Sciatic nerve (tissue), 2 donors: ENCODE results near the gene PPIL1. TPM values are rescaled to one million over a fixed set of nuclear protein-coding genes. Genes with fewer than 3 reads are reported as not detected.
"Not testable (repeated sequence)": the region's sequence is repeated elsewhere in the genome, so short reads cannot be mapped to it uniquely, and the experiment has no call there.

Experiments
- ATAC-seq: fragments of 200-7000 bp; cut with Tn5 transposase; one replicate; pipeline ENCODE4 v1.9.1; 2020; ENCODE audit warnings: mild to moderate bottlenecking, moderate library complexity
- DNase-seq: peaks from one replicate; pipeline ENCODE4 v3.0.0-alpha.2; 2020; ENCODE audit warnings: low spot score
- intact Hi-C: fragments of 100-400 bp; cut with DNase I; formaldehyde crosslinking; loops from one replicate; pipeline ENCODE4 v1.14.2; 2022
- total RNA-seq: library from RNA; stranded (reverse); fragmentation: NEBNext Ultra II Directional; extraction: Animal tissue kit (Norgen Biotek cat#: 25700); gene quantifications from one replicate; pipeline ENCODE4 v1.2.1, GENCODE V29; 2021
- donor health status: DM: no; HTN: no; CAD: no.
- donor health status: DM: no; HTN: no; CAD: no.

Gene PPIL1
- total RNA-seq, 1 donor from 2014 or later, result 12.7 TPM

- intact Hi-C loops, result no loop called here
- ATAC-seq (no peak), DNase-seq (no peak)
These were observed 50.4 kb downstream of the PPIL1 start for GRCh38 chr6:36824253-36824652.

- ATAC-seq, result no peak
- intact Hi-C loops, result no loop called here
- DNase-seq, result no peak
These were observed 51.0 kb downstream of the PPIL1 start for GRCh38 chr6:36823421-36824096.

- intact Hi-C loops, result no loop called here
- DNase-seq, result no peak
- peak; percentile 15 for ATAC-seq
These were observed 51.9 kb downstream of the PPIL1 start for GRCh38 chr6:36822506-36823269.

GRCh38 chr6:36821581-36822335 lies 52.8 kb downstream of the PPIL1 start:
- DNase-seq (no peak), ATAC-seq (no peak)
- intact Hi-C loops, result no loop called here

GRCh38 chr6:36820700-36821580 lies 53.7 kb downstream of the PPIL1 start:
- intact Hi-C loops, result no loop called here
- DNase-seq (no peak), ATAC-seq (no peak)

- intact Hi-C loops, result no loop called here
- no peak for DNase-seq
- peak; percentile 47 for ATAC-seq
These were observed 55.8 kb downstream of the PPIL1 start for GRCh38 chr6:36818756-36819155.

GRCh38 chr6:36817847-36818246 lies 56.8 kb downstream of the PPIL1 start:
- intact Hi-C loops, result no loop called here
- DNase-seq, result no peak
- ATAC-seq, result no peak

GRCh38 chr6:36817176-36817817 lies 57.3 kb downstream of the PPIL1 start:
- intact Hi-C loops, result no loop called here
- DNase-seq, result no peak
- ATAC-seq, result no peak

- intact Hi-C loops, result no loop called here
- ATAC-seq, result no peak
These were observed 58.5 kb downstream of the PPIL1 start for GRCh38 chr6:36815962-36816735.

GRCh38 chr6:36814249-36814648 lies 60.4 kb downstream of the PPIL1 start:
- intact Hi-C loops, result no loop called here
- DNase-seq (no peak), ATAC-seq (no peak)

More at GRCh38 chr6:36815962-36816735, 58.5 kb downstream of the PPIL1 start:
- no peak for DNase-seq

- ATAC-seq (no peak), DNase-seq (no peak)
- intact Hi-C loops, result no loop called here
These were observed 61.1 kb downstream of the PPIL1 start for GRCh38 chr6:36813526-36813925.

- intact Hi-C loops, DNase-seq, ATAC-seq: not testable (repeated sequence)
These were observed 61.6 kb downstream of the PPIL1 start for GRCh38 chr6:36813047-36813446.

GRCh38 chr6:36809941-36810803 lies 64.4 kb downstream of the PPIL1 start:
- DNase-seq (no peak), ATAC-seq (no peak)
- intact Hi-C loops, result no loop called here

- DNase-seq, result no peak
- intact Hi-C loops, result no loop called here
- ATAC-seq, result no peak
These were observed 65.4 kb downstream of the PPIL1 start for GRCh38 chr6:36809156-36809555.

GRCh38 chr6:36808634-36809033 lies 66.0 kb downstream of the PPIL1 start:
- DNase-seq, result no peak
- no peak for ATAC-seq
- intact Hi-C loops, result no loop called here

- DNase-seq (no peak), ATAC-seq (no peak)
- intact Hi-C loops, result no loop called here
These were observed 66.9 kb downstream of the PPIL1 start for GRCh38 chr6:36807750-36808149.

GRCh38 chr6:36807143-36807542 lies 67.5 kb downstream of the PPIL1 start:
- no peak for ATAC-seq
- DNase-seq, result no peak

More at GRCh38 chr6:36807143-36807542, 67.5 kb downstream of the PPIL1 start:
- intact Hi-C loops, result no loop called here
